Activated CD4-positive, alpha-beta memory T cell treated with anti-CD3 and anti-CD28 coated beads, Interleukin-2, amount 10 ng/mL, durations not matched to agents 7 days and 5 days (primary cell): ENCODE measurements around the gene PEX19. TPM values are rescaled to one million over a fixed set of nuclear protein-coding genes. Genes with fewer than 3 reads are reported as not detected.
A peak's percentile ranks its signal among the peaks of the same experiment; 100 is the strongest.

ENCODE experiments used
- CTCF ChIA-PET: fragments of 350-600 bp; sonication (Branson Sonifier 250); formaldehyde crosslinking; loops from one replicate; lab custom pipeline; 2021; ENCODE audit warnings: antibody characterized with exemption, inconsistent platforms; lab: Charles Lee
- POLR2A ChIA-PET: fragments of 350-600 bp; sonication (Branson Sonifier 250); formaldehyde crosslinking; loops from one replicate; lab custom pipeline; 2021; ENCODE audit warnings: antibody characterized with exemption; lab: Charles Lee
- DNase-seq: peaks from one replicate; pipeline ENCODE4 v3.0.0-alpha.2; 2020
- H3K27ac Mint-ChIP-seq: one replicate; pipeline ENCODE4 v1.8.0; 2021; ENCODE audit warnings: mild to moderate bottlenecking, mixed read lengths
- H3K27me3 Mint-ChIP-seq: one replicate; pipeline ENCODE4 v1.8.0; 2021; ENCODE audit warnings: mixed read lengths
- H3K36me3 Mint-ChIP-seq: one replicate; pipeline ENCODE4 v1.8.0; 2021; ENCODE audit warnings: low read depth, mixed read lengths
- H3K4me1 Mint-ChIP-seq: one replicate; pipeline ENCODE4 v1.8.0; 2021; ENCODE audit warnings: mixed read lengths
- H3K4me3 Mint-ChIP-seq: one replicate; pipeline ENCODE4 v1.8.0; 2021; ENCODE audit warnings: mild to moderate bottlenecking, mixed read lengths
- H3K9me3 Mint-ChIP-seq: one replicate; pipeline ENCODE4 v1.8.0; 2021; ENCODE audit warnings: mixed read lengths
- total RNA-seq, 2 experiments: library from RNA; stranded (reverse); gene quantifications; one replicate each; pipeline ENCODE4 v1.2.3, GENCODE V29; 2021

Gene PEX19
- 10 to 100 TPM; 53.8 to 60.8 TPM for total RNA-seq

GRCh38 chr1:160284782-160285344 is at the start of gene PEX19:
Gene PEX19 (minus strand): TSS chr1:160285133. CDS start chr1:160285124, 9 bp downstream.
- no peaks in the 10 kb centered on the region for H3K27me3 Mint-ChIP-seq
- no peaks in the 10 kb centered on the region for H3K9me3 Mint-ChIP-seq
- peaks cover 48% of the 10 kb centered on the region for H3K36me3 Mint-ChIP-seq
- ChIA-PET POLR2A (interaction anchor here (0.7 to 2.6 kb wide), 19 partner anchors 10 to 256 kb away, joined by 3 to 89 read pairs (median 5); partner anchors contain the start of genes COPA, DCAF8, NCSTN and SLAMF6), CTCF (interaction anchor here (0.7 to 2.2 kb wide), 11 partner anchors 17 to 184 kb away, joined by 3 to 10 read pairs (median 3); partner anchors contain the start of gene DCAF8)
- H3K4me1 Mint-ChIP-seq, result peaks cover 21% of the 10 kb centered on the region
- DNase-seq, result peak; percentile 96
- peak within 1 kb of the TSS; percentile 100 for H3K4me3 Mint-ChIP-seq
- peak within 1 kb of the TSS; percentile 91 for H3K27ac Mint-ChIP-seq

- POLR2A ChIA-PET, result interaction anchor here (1.5 kb wide), 1 partner anchor 29 kb away, joined by 3 read pairs; no protein-coding TSS in a partner anchor
Observed at GRCh38 chr1:160332516-160332915, 47.6 kb upstream of the PEX19 start.

GRCh38 chr1:160330119-160330518 is 45.2 kb upstream of the PEX19 start:
- ChIA-PET POLR2A (interaction anchor here (1.0 to 1.5 kb wide), 2 partner anchors 13 kb away, joined by 3 to 4 read pairs; partner anchors contain the start of genes COPA and NCSTN), CTCF (interaction anchor here (0.6 to 2.6 kb wide), 3 partner anchors 39 to 46 kb away, joined by 3 to 11 read pairs (median 3); no protein-coding TSS in a partner anchor)
- peaks cover 75% of the 10 kb centered on the region for H3K36me3 Mint-ChIP-seq
- H3K9me3 Mint-ChIP-seq, result no peaks in the 10 kb centered on the region
- no peak overlapping the region for H3K27ac Mint-ChIP-seq
- no peak for DNase-seq
- no peak overlapping the region for H3K4me3 Mint-ChIP-seq
- H3K4me1 Mint-ChIP-seq, result peaks cover 7% of the 10 kb centered on the region
- no peaks in the 10 kb centered on the region for H3K27me3 Mint-ChIP-seq

More at GRCh38 chr1:160332516-160332915, 47.6 kb upstream of the PEX19 start:
- Mint-ChIP-seq H3K4me1 (peaks cover 9% of the 10 kb centered on the region), H3K36me3 (peaks cover 71% of the 10 kb centered on the region), H3K27me3 (no peaks in the 10 kb centered on the region), H3K27ac (no peak overlapping the region), H3K4me3 (no peak overlapping the region), H3K9me3 (no peaks in the 10 kb centered on the region)
- no peak for DNase-seq
- CTCF ChIA-PET, result interaction anchor here (1.1 to 2.3 kb wide), 2 partner anchors 41 to 44 kb away, joined by 4 to 10 read pairs; no protein-coding TSS in a partner anchor

- POLR2A ChIA-PET, result interaction anchor here (1.3 kb wide), 1 partner anchor 9 kb away, joined by 4 read pairs; no protein-coding TSS in a partner anchor
- DNase-seq, result no peak
- no peaks in the 10 kb centered on the region for H3K27me3 Mint-ChIP-seq
- H3K36me3 Mint-ChIP-seq, result peaks cover 79% of the 10 kb centered on the region
- no peak overlapping the region for H3K4me3 Mint-ChIP-seq
- no peaks in the 10 kb centered on the region for H3K9me3 Mint-ChIP-seq
- CTCF ChIA-PET, result interaction anchor here (1.5 to 2.6 kb wide), 2 partner anchors 37 to 43 kb away, joined by 3 to 11 read pairs; no protein-coding TSS in a partner anchor
- no peak overlapping the region for H3K27ac Mint-ChIP-seq
- peaks cover 7% of the 10 kb centered on the region for H3K4me1 Mint-ChIP-seq
Observed at GRCh38 chr1:160328184-160328583, 43.3 kb upstream of the PEX19 start.

- Mint-ChIP-seq H3K36me3 (peaks cover 84% of the 10 kb centered on the region), H3K27me3 (no peaks in the 10 kb centered on the region), H3K4me1 (peaks cover 6% of the 10 kb centered on the region), H3K9me3 (no peaks in the 10 kb centered on the region), H3K4me3 (no peak overlapping the region), H3K27ac (no peak overlapping the region)
- no peak for DNase-seq
- ChIA-PET POLR2A (no interaction called here), CTCF (no interaction called here)
Observed at GRCh38 chr1:160326418-160326817, 41.5 kb upstream of the PEX19 start.

GRCh38 chr1:160325252-160325651 is 40.3 kb upstream of the PEX19 start:
- H3K27ac Mint-ChIP-seq, result peak overlapping the region; percentile 31
- ChIA-PET POLR2A (no interaction called here), CTCF (no interaction called here)
- no peaks in the 10 kb centered on the region for H3K27me3 Mint-ChIP-seq
- H3K9me3 Mint-ChIP-seq, result no peaks in the 10 kb centered on the region
- peaks cover 2% of the 10 kb centered on the region for H3K4me1 Mint-ChIP-seq
- no peak for DNase-seq
- H3K36me3 Mint-ChIP-seq, result peaks cover 83% of the 10 kb centered on the region
- H3K4me3 Mint-ChIP-seq, result no peak overlapping the region

GRCh38 chr1:160322831-160323230 is 37.9 kb upstream of the PEX19 start:
- Mint-ChIP-seq H3K9me3 (no peaks in the 10 kb centered on the region), H3K27me3 (no peaks in the 10 kb centered on the region), H3K27ac (no peak overlapping the region), H3K4me1 (peaks cover 11% of the 10 kb centered on the region), H3K36me3 (peaks cover 83% of the 10 kb centered on the region), H3K4me3 (no peak overlapping the region)
- DNase-seq, result no peak
- ChIA-PET CTCF (no interaction called here), POLR2A (no interaction called here)

GRCh38 chr1:160315359-160315758 is 30.4 kb upstream of the PEX19 start:
- Mint-ChIP-seq H3K27ac (no peak overlapping the region), H3K9me3 (peaks cover 7% of the 10 kb centered on the region), H3K4me1 (peaks cover 10% of the 10 kb centered on the region), H3K36me3 (peaks cover 88% of the 10 kb centered on the region), H3K4me3 (no peak overlapping the region), H3K27me3 (no peaks in the 10 kb centered on the region)
- ChIA-PET POLR2A (interaction anchor here (0.5 kb wide), 1 partner anchor 83 kb away, joined by 3 read pairs; no protein-coding TSS in a partner anchor), CTCF (no interaction called here)
- no peak for DNase-seq

GRCh38 chr1:160309571-160309970 is 24.6 kb upstream of the PEX19 start:
- no peak for DNase-seq
- no peaks in the 10 kb centered on the region for H3K9me3 Mint-ChIP-seq
- ChIA-PET POLR2A (no interaction called here), CTCF (interaction anchor here (1.5 kb wide), 1 partner anchor 111 kb away, joined by 3 read pairs; no protein-coding TSS in a partner anchor)
- no peak overlapping the region for H3K4me3 Mint-ChIP-seq
- no peaks in the 10 kb centered on the region for H3K4me1 Mint-ChIP-seq
- no peaks in the 10 kb centered on the region for H3K27me3 Mint-ChIP-seq
- H3K27ac Mint-ChIP-seq, result no peak overlapping the region
- H3K36me3 Mint-ChIP-seq, result peaks cover 83% of the 10 kb centered on the region

- POLR2A ChIA-PET, result no interaction called here
- Mint-ChIP-seq H3K4me3 (no peak overlapping the region), H3K36me3 (peaks cover 80% of the 10 kb centered on the region)
Observed at GRCh38 chr1:160309185-160309557, 24.2 kb upstream of the PEX19 start.

GRCh38 chr1:160308451-160309184 is 23.7 kb upstream of the PEX19 start:
- no peak overlapping the region for H3K4me3 Mint-ChIP-seq
- POLR2A ChIA-PET, result no interaction called here
- H3K36me3 Mint-ChIP-seq, result peaks cover 77% of the 10 kb centered on the region
- DNase-seq, result no peak
- no peaks in the 10 kb centered on the region for H3K4me1 Mint-ChIP-seq
- CTCF ChIA-PET, result interaction anchor here (1.5 kb wide), 1 partner anchor 110 kb away, joined by 3 read pairs; no protein-coding TSS in a partner anchor
- no peak overlapping the region for H3K27ac Mint-ChIP-seq
- no peaks in the 10 kb centered on the region for H3K9me3 Mint-ChIP-seq
- H3K27me3 Mint-ChIP-seq, result no peaks in the 10 kb centered on the region

More at GRCh38 chr1:160309185-160309557, 24.2 kb upstream of the PEX19 start:
- no peaks in the 10 kb centered on the region for H3K27me3 Mint-ChIP-seq
- no peaks in the 10 kb centered on the region for H3K4me1 Mint-ChIP-seq
- DNase-seq, result no peak
- H3K27ac Mint-ChIP-seq, result no peak overlapping the region
- CTCF ChIA-PET, result interaction anchor here (1.5 kb wide), 1 partner anchor 111 kb away, joined by 3 read pairs; no protein-coding TSS in a partner anchor
- no peaks in the 10 kb centered on the region for H3K9me3 Mint-ChIP-seq

- Mint-ChIP-seq H3K36me3 (peaks cover 72% of the 10 kb centered on the region), H3K9me3 (no peaks in the 10 kb centered on the region), H3K4me1 (no peaks in the 10 kb centered on the region), H3K4me3 (no peak overlapping the region), H3K27ac (no peak overlapping the region), H3K27me3 (no peaks in the 10 kb centered on the region)
- ChIA-PET CTCF (no interaction called here), POLR2A (interaction anchor here (1.4 kb wide), 1 partner anchor 23 kb away, joined by 3 read pairs; no protein-coding TSS in a partner anchor)
- DNase-seq, result no peak
Observed at GRCh38 chr1:160307118-160307791, 22.3 kb upstream of the PEX19 start.
